Esophagus squamous epithelium (tissue), 4 donors: ENCODE measurements around the gene ATN1.

Experiments used
- CTCF ChIP-seq, 6 experiments: fragments of 450-650 bp in 4 of 6; fragments of 200-600 bp in 2 of 6; sonication (generic) in 2 of 6; IDR thresholded peaks; one replicate each; pipeline ENCODE4 v1.5.1; 2016 to 2019; ENCODE audit warnings: antibody characterized with exemption in 6 of 6, mild to moderate bottlenecking in 4 of 6, moderate library complexity in 4 of 6
- POLR2A ChIP-seq, 4 donors: fragments of 450-650 bp; IDR thresholded peaks; one replicate each; pipeline ENCODE4 v1.6.1; 2017; ENCODE audit warnings: antibody characterized with exemption in 4 of 4, mild to moderate bottlenecking in 4 of 4, moderate library complexity in 3 of 4

GRCh38 chr12:6957151-6957701, 29.5 kb downstream of the ATN1 start:
- TF ChIP-seq CTCF (IDR thresholded peaks at IDR 0.05) (no peak), POLR2A (IDR thresholded peaks at IDR 0.05) (no peak)
